CD4-positive, alpha-beta T cell treated with Interleukin-15 for 1 hour (primary cell): Measurements from ENCODE around the gene UTP20.
A peak's percentile ranks its signal among the peaks of the same experiment; 100 is the strongest.
"Not testable (repeated sequence)": the region's sequence is repeated elsewhere in the genome, so short reads cannot be mapped to it uniquely, and the experiment has no call there.

ENCODE experiments used
- DNase-seq: peaks from one replicate; pipeline ENCODE4 v3.0.0-alpha.2; 2020

Gene UTP20

GRCh38 chr12:101328917-101329316 lies 49.0 kb downstream of the UTP20 start:
- no peak for DNase-seq

- DNase-seq = no peak
These were observed 50.7 kb downstream of the UTP20 start for GRCh38 chr12:101330631-101331030.

- DNase-seq = no peak
These were observed 56.5 kb downstream of the UTP20 start for GRCh38 chr12:101336437-101336836.

- DNase-seq = no peak
These were observed 58.2 kb downstream of the UTP20 start for GRCh38 chr12:101338087-101338486.

DNA sequence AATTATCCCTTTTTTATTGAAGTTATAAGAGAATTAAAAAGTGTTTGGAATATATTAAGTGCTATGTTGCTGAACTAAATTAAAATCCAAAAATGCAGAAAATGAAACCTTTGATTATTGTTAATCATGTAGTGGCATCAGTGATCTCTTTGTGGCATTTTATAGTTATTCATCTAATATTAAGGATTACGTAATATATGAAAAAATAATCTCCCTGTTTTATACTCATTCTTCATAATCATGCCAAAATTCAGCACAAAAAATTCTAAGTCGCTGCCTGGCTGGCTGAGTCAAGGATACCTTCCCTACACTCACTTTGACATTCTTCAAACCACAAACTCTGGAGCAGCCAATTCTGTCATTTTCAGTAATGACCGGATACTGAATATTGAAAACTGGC lies 64.0 kb downstream of the UTP20 start:
- no peak for DNase-seq

GRCh38 chr12:101351682-101352081 lies 71.8 kb downstream of the UTP20 start:
- DNase-seq = no peak

DNA sequence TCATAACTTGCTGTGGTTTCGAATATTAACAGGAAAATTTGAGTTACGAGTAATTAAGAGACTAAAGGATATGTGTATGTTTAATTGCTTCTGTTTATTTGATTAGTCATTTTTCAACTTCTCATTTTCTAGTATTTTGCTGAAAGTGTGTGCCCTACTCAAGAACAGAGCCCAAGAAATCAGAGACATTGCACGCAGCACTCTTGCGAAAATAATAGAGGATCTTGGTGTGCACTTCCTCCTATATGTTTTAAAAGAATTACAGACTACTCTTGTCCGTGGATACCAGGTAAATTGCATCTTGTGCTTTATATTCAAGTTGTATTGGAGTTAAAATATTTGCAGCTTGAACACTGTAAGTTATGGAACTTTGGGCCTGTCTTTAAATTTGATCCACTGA lies 76.9 kb downstream of the UTP20 start:
- DNase-seq = no peak

GRCh38 chr12:101361455-101361854 lies 81.5 kb downstream of the UTP20 start:
- no peak for DNase-seq

DNA sequence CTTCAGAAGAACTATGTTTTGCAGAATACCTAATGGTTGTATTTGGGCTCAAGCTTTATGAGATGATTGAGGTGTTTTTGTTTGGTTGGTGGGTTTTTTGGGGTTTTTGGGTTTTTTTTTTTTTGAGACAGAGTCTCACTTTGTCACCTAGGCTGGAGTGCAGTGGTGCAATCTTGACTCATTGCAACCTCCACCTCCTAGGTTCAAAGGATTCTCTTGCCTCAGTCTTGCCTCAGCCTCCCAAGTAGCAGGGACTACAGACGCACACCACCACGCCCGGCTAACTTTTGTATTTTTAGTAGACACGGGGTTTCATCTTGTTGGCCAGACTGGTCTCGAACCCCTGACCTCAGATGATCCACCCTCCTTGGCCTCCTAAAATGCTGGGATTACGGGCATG lies 88.1 kb downstream of the UTP20 start:
- no peak for DNase-seq

- no peak for DNase-seq
These were observed 92.5 kb downstream of the UTP20 start for GRCh38 chr12:101372431-101372830.

DNA sequence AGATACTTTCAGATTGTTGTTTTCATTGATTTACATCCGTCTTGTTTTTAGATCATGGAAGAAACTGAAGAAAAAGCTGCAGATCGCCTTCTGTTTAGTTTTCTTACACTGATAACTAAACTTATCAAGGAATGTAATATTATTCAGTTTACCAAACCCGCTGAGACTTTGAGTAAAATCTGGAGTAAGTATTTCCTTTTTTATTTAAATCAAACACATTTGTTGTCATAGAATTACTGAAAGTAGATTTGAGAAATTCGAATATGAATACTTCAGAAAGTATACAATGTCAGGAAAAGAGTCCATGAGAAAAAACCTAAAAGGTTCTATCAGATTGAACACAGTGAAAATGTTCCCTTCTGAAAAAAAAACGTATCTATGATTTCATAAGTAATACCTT lies 95.7 kb downstream of the UTP20 start:
- no peak for DNase-seq

DNA sequence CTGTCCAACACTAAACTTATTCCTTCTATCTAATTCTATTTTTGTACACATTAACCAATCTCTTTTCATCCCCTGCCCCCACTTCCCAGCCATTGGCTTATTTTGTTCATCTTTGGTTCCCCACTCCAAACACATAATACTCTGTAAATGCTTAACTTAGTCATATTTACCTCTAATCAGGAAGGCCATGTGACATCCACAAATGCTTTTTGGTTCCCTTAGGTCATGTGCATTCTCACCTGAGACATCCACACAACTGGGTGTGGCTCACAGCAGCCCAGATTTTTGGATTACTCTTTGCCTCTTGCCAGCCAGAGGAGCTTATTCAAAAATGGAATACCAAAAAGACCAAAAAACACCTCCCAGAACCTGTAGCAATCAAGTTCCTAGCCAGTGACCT lies 99.2 kb downstream of the UTP20 start:
- DNase-seq = no peak

GRCh38 chr12:101391181-101391580 lies 111.3 kb downstream of the UTP20 start:
- not testable (repeated sequence) for DNase-seq

DNA sequence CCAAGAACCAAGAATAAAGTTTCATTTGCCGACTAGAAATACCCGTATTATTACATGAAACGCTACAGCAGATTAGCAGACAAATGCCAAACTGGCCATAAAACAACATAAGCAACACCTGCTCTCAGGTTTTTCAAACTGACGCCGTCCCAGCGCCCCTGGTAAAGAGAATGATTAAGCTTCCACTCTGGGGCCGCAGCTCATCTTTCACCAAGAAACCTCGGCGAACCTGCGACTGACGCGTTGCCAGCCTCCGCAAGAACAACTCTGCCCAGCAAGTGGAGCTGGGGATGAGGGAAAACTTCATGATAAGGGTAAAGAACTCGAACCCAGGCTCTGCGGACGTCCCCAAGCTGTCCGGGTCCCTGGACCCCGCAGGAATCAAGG lies 127.1 kb downstream of the UTP20 start:
- DNase-seq = no peak

GRCh38 chr12:101407436-101408345 lies 127.8 kb downstream of the UTP20 start, which contains the start of gene ARL1:
ARL1 (minus strand) TSS chr12:101407772; CDS start chr12:101407645, 127 bp downstream.
- peak; percentile 75 for DNase-seq

DNA sequence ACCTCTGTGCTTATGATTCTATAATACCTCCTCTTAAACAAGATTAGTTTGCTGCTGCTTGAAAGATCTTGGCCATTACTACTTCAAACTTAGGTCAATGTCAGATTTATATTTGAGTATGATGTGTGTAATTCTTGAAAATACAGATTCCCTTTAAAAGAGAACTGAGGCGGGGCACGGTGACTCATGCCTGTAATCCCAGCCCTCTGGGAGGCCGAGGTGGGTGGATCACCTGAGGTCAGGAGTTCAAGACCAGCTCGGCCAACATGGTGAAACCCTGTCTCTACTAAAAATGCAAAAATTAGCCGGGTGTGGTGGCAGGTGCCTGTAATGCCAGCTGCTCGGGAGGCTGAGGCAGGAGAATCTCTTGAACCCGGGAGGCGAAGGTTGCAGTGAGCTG lies 130.3 kb downstream of the UTP20 start:
- not testable (repeated sequence) for DNase-seq

DNA sequence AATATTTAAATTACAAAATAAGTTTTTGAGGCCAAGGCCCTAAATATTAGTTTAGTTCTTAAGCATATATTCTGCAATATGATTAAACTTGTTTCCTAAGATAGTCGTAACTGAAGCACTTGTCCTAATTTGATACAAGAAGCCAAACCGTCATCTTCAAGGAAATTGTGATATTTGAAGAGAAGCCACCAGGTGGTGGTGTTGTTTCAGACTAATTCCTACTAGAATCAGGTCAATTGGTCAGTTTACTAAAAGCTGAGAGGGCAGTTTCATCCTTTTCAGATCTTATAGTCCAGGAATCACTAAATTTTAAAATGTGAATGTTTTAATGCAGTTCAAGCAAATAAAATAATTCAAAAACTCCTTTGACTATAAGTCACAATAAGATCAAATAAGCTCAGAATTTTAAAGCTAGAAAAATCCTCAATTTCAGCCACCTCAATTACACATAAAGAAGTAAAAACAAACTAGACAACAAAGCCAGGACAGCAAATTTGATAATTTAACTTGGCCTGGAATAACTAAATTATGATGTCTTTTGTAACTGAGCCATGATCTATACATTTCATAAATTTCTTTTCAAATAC lies 134.7 kb downstream of the UTP20 start:
- no peak for DNase-seq

DNA sequence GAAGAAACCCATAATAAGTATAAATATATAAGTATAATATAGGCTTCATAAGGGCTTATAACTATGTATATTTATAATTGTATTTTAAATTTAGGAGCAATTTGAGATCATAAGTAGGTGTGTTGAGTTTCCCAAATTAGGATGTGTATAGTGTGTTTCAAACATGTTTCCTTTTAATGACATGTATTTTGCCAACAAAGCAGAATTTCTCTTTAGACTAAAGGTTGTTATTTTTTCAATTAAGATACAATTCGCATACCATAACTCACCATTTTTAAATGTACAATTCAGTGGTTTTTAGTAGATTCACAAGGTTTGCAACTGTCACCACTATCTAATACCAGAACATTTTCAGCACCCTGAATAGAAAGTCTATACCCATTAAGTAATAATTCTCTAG lies 135.3 kb downstream of the UTP20 start:
- no peak for DNase-seq

GRCh38 chr12:101422066-101422465 lies 142.2 kb downstream of the UTP20 start:
- not testable (repeated sequence) for DNase-seq

DNA sequence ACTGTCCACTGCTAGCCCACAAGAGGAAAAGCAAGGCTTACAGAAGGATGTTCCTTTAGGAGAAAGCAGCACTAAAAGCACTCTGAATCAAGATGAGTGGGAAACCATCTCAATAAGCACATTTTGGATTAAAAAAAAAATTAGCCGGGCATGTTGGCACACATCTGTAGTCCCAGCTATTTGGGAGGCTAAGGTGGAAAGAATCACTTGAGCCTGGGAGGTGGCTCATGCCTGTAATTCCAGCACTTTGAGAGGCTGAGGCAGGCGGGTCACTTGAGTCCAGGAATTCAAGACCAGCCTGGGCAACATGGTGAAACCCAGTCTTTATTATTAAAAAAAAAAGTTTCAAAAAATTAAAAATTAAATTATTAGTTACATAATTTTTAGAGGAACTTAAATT lies 144.7 kb downstream of the UTP20 start:
- no peak for DNase-seq

- DNase-seq = no peak
These were observed 150.6 kb downstream of the UTP20 start for GRCh38 chr12:101430456-101430855.

- no peak for DNase-seq
These were observed 156.2 kb downstream of the UTP20 start for GRCh38 chr12:101436136-101436535.
